Skeletal muscle tissue (tissue), 4 donors: ENCODE measurements around the gene ZNF772. TPM values are rescaled to one million over a fixed set of nuclear protein-coding genes. Genes with fewer than 3 reads are reported as not detected.
"Not testable (repeated sequence)": the region's sequence is repeated elsewhere in the genome, so short reads cannot be mapped to it uniquely, and the experiment has no call there.

Experiments used
- H3K27ac ChIP-seq: one replicate; pipeline ENCODE4 v1.7.0; 2013; ENCODE audit warnings: mild to moderate bottlenecking, low read depth, low read length, inconsistent platforms
- H3K27me3 ChIP-seq, 3 donors: one replicate each; pipeline ENCODE4 v1.7.0; 2013; ENCODE audit warnings: low read length in 3 of 3; ENCODE audit not compliant: control insufficient read depth in 3 of 3, insufficient read depth in 3 of 3
- H3K36me3 ChIP-seq, 3 donors: one replicate each; pipeline ENCODE4 v1.7.0; 2013; ENCODE audit warnings: low read length in 3 of 3; ENCODE audit not compliant: control insufficient read depth in 3 of 3, insufficient read depth in 3 of 3
- H3K4me1 ChIP-seq, 3 donors: one replicate each; pipeline ENCODE4 v1.7.0; 2013; ENCODE audit warnings: low read length in 3 of 3, mild to moderate bottlenecking in 3 of 3; ENCODE audit not compliant: control insufficient read depth in 3 of 3, insufficient read depth in 3 of 3
- H3K4me3 ChIP-seq, 3 donors: one replicate each; pipeline ENCODE4 v1.7.0; 2013; ENCODE audit warnings: low read length in 3 of 3
- H3K9ac ChIP-seq, 3 donors: one replicate each; pipeline ENCODE4 v1.7.0; 2013; ENCODE audit warnings: low read length in 3 of 3, mild to moderate bottlenecking in 3 of 3, moderate library complexity in 2 of 3, low read depth in 1 of 3
- H3K9me3 ChIP-seq, 3 donors: one replicate each; pipeline ENCODE4 v1.7.0; 2013; ENCODE audit warnings: low read length in 3 of 3; ENCODE audit not compliant: control insufficient read depth in 3 of 3
- total RNA-seq: library from RNA; depleted of rRNA; stranded (reverse); fragments of >200 nt; gene quantifications from one replicate; pipeline ENCODE4 v1.2.3, GENCODE V29; 2014
- donor health status: Osteomylitis.

ZNF772 gene
- total RNA-seq, 1 donor from 2014 or later, result 15.1 TPM

GRCh38 chr19:57488299-57488644 lies 10.9 kb upstream of the ZNF772 start:
- H3K4me1 ChIP-seq, H3K27ac ChIP-seq, H3K27me3 ChIP-seq, H3K9me3 ChIP-seq: not testable (repeated sequence)
- Histone ChIP-seq H3K4me3 (peak overlapping the region; percentile 21 to 42 (median 38)), H3K36me3 (peaks cover 19 to 27% (median 25%) of the 10 kb centered on the region in 3 donors), H3K9ac (peak overlapping the region in 1 of 3 donors; percentile 26)

GRCh38 chr19:57487477-57488298 lies 10.3 kb upstream of the ZNF772 start, which contains the start of gene ZNF419:
ZNF419 (plus strand) TSS chr19:57487750; CDS start chr19:57487951, 201 bp downstream.
- not testable (repeated sequence) for H3K9me3 ChIP-seq, H3K4me1 ChIP-seq, H3K27me3 ChIP-seq
- peaks cover 15 to 21% (median 20%) of the 10 kb centered on the region in 3 donors for H3K36me3 ChIP-seq
- H3K9ac ChIP-seq, result peak within 1 kb of the TSS; percentile 89 to 95 (median 90)
- H3K4me3 ChIP-seq, result peak within 1 kb of the TSS; percentile 89 to 99 (median 98)
- peak within 1 kb of the TSS; percentile 30 for H3K27ac ChIP-seq

GRCh38 chr19:57473646-57474045 lies 3.7 kb downstream of the ZNF772 start:
- Histone ChIP-seq H3K4me1 (peaks cover 9 to 21% (median 10%) of the 10 kb centered on the region in 3 donors), H3K27me3 (no peaks in the 10 kb centered on the region), H3K36me3 (peaks cover 42 to 47% (median 46%) of the 10 kb centered on the region in 3 donors), H3K9me3 (peaks cover 36 to 72% (median 36%) of the 10 kb centered on the region in 3 donors), H3K9ac (no peak overlapping the region), H3K27ac (no peak overlapping the region), H3K4me3 (peak overlapping the region in 2 of 3 donors; percentile 8 to 48)

GRCh38 chr19:57466489-57466888 lies 10.9 kb downstream of the ZNF772 start:
- Histone ChIP-seq H3K4me3 (peak overlapping the region; percentile 33 to 57 (median 50)), H3K4me1 (peaks cover 5 to 18% (median 13%) of the 10 kb centered on the region in 3 donors), H3K9me3 (peaks cover 7 to 48% (median 10%) of the 10 kb centered on the region in 3 donors), H3K9ac (peak overlapping the region in 1 of 3 donors; percentile 34), H3K27ac (peak overlapping the region; percentile 57), H3K27me3 (no peaks in the 10 kb centered on the region), H3K36me3 (peaks cover 0 to 10% (median 6%) of the 10 kb centered on the region in 3 donors)

- Histone ChIP-seq H3K4me1 (peaks cover 5 to 18% (median 13%) of the 10 kb centered on the region in 3 donors), H3K4me3 (peak overlapping the region; percentile 33 to 50 (median 46)), H3K9ac (peak overlapping the region in 1 of 3 donors; percentile 34), H3K27me3 (no peaks in the 10 kb centered on the region), H3K27ac (peak overlapping the region; percentile 57), H3K9me3 (peaks cover 5 to 45% (median 9%) of the 10 kb centered on the region in 3 donors), H3K36me3 (peaks cover 0 to 10% (median 4%) of the 10 kb centered on the region in 3 donors)
Measured at GRCh38 chr19:57465680-57466381, 11.5 kb downstream of the ZNF772 start.

GRCh38 chr19:57452307-57452706 lies 25.1 kb downstream of the ZNF772 start:
- peaks cover 0 to 6% (median 2%) of the 10 kb centered on the region in 3 donors for H3K9me3 ChIP-seq
- peaks cover 4 to 8% (median 6%) of the 10 kb centered on the region in 3 donors for H3K36me3 ChIP-seq
- H3K27me3 ChIP-seq, result no peaks in the 10 kb centered on the region
- H3K4me1 ChIP-seq, result no peaks in the 10 kb centered on the region
- no peak overlapping the region for H3K4me3 ChIP-seq
- no peak overlapping the region for H3K9ac ChIP-seq
- no peak overlapping the region for H3K27ac ChIP-seq

GRCh38 chr19:57443121-57443696 lies 34.2 kb downstream of the ZNF772 start:
- peaks cover 8 to 21% (median 11%) of the 10 kb centered on the region in 3 donors for H3K9me3 ChIP-seq

GRCh38 chr19:57441979-57442752 lies 35.2 kb downstream of the ZNF772 start:
- Histone ChIP-seq H3K9me3 (peaks cover 8 to 21% (median 11%) of the 10 kb centered on the region in 3 donors), H3K27ac (no peak overlapping the region)

More at GRCh38 chr19:57443121-57443696, 34.2 kb downstream of the ZNF772 start:
- no peaks in the 10 kb centered on the region for H3K4me1 ChIP-seq
- peaks cover 19 to 42% (median 36%) of the 10 kb centered on the region in 3 donors for H3K36me3 ChIP-seq
- H3K9ac ChIP-seq, result no peak overlapping the region
- H3K27me3 ChIP-seq, result no peaks in the 10 kb centered on the region
- peak overlapping the region in 1 of 3 donors; percentile 51 for H3K4me3 ChIP-seq
- no peak overlapping the region for H3K27ac ChIP-seq

GRCh38 chr19:57438925-57439324 lies 38.4 kb downstream of the ZNF772 start:
- H3K27me3 ChIP-seq, result no peaks in the 10 kb centered on the region
- peaks cover 5 to 9% (median 6%) of the 10 kb centered on the region in 3 donors for H3K9me3 ChIP-seq
- H3K27ac ChIP-seq, result no peak overlapping the region
- peaks cover 12 to 20% (median 16%) of the 10 kb centered on the region in 3 donors for H3K4me1 ChIP-seq
- H3K9ac ChIP-seq, result no peak overlapping the region
- peaks cover 12 to 28% (median 24%) of the 10 kb centered on the region in 3 donors for H3K36me3 ChIP-seq
- no peak overlapping the region for H3K4me3 ChIP-seq

More at GRCh38 chr19:57441979-57442752, 35.2 kb downstream of the ZNF772 start:
- no peak overlapping the region for H3K4me3 ChIP-seq
- no peak overlapping the region for H3K9ac ChIP-seq
- H3K27me3 ChIP-seq, result no peaks in the 10 kb centered on the region
- peaks cover 21 to 45% (median 40%) of the 10 kb centered on the region in 3 donors for H3K36me3 ChIP-seq
- H3K4me1 ChIP-seq, result no peaks in the 10 kb centered on the region
